HT-29 (cell line): Measurements from ENCODE around the gene CCDC9. TPM values are rescaled to one million over a fixed set of nuclear protein-coding genes. Genes with fewer than 3 reads are reported as not detected.
"Not testable (repeated sequence)": the region's sequence is repeated elsewhere in the genome, so short reads cannot be mapped to it uniquely, and the experiment has no call there.

Experiments used
- DNase-seq: peaks from one replicate; pipeline ENCODE4 v3.0.0-alpha.2; 2015; ENCODE audit warnings: low spot score
- total RNA-seq: library from RNA; depleted of rRNA; stranded (reverse); fragments of >200 nt; shearing (Covaris generic); gene quantifications from 2 replicates; pipeline ENCODE4 v1.2.3, GENCODE V29; 2014

Gene CCDC9
- total RNA-seq, 1 experiment from 2014 or later: 34.8 TPM

- peak; percentile 70 for DNase-seq
Measured at GRCh38 chr19:47231215-47232054, 24.9 kb upstream of the CCDC9 start.

- DNase-seq: peak; percentile 46
Measured at GRCh38 chr19:47232422-47233211, 23.7 kb upstream of the CCDC9 start.

DNA sequence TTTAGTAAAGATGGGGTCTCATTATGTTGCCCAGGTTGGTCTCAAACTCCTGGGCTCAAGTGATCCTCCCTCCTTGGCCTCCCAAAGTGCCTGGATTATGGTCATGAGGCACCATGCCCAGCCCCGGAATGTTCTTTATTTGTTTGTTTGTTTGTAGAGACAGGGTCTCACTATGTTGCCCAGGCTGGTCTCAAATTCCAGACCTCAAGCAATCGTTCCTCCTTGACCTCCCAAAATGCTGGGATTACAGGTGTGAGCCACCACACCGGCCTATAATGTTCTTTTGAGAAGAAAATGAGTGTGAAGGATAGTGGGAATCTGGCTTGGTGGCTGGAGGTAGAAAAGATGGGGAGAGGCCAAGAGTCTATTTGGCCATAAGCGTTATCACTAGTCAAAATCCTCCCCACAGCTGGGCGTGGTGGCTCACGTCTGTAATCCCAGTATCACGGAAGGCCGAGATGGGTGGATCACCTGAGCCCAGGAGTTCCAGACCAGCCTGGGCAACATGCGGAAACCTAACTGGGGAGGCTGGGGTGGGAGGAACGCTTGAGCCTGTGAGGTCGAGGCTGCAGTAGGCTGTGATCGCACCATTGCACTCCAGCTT, 20.2 kb upstream of the CCDC9 start:
- no peak for DNase-seq

DNA sequence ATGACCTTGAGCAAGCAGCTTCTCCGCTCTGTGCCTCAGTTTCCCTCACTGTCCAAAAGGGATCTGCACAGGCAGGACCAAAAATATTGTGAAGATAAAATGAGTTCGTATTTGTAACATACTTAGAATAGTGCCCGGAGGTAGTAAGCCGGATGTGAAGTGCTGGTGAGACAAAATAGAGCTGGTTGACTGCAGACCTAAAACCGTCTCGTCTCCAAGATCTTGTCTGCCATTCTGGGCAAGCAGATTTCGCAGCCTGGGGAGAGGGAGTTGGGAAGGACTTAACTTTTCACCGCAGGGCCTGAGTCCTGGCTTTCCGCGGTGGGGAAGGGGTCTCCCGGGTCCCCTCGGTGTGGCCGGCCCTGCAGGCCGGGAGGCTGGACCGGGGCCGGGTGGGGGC, 17.2 kb upstream of the CCDC9 start:
- DNase-seq: no peak

GRCh38 chr19:47239610-47240296, 16.6 kb upstream of the CCDC9 start:
- no peak for DNase-seq

GRCh38 chr19:47240556-47240955, 15.8 kb upstream of the CCDC9 start:
- no peak for DNase-seq

DNA sequence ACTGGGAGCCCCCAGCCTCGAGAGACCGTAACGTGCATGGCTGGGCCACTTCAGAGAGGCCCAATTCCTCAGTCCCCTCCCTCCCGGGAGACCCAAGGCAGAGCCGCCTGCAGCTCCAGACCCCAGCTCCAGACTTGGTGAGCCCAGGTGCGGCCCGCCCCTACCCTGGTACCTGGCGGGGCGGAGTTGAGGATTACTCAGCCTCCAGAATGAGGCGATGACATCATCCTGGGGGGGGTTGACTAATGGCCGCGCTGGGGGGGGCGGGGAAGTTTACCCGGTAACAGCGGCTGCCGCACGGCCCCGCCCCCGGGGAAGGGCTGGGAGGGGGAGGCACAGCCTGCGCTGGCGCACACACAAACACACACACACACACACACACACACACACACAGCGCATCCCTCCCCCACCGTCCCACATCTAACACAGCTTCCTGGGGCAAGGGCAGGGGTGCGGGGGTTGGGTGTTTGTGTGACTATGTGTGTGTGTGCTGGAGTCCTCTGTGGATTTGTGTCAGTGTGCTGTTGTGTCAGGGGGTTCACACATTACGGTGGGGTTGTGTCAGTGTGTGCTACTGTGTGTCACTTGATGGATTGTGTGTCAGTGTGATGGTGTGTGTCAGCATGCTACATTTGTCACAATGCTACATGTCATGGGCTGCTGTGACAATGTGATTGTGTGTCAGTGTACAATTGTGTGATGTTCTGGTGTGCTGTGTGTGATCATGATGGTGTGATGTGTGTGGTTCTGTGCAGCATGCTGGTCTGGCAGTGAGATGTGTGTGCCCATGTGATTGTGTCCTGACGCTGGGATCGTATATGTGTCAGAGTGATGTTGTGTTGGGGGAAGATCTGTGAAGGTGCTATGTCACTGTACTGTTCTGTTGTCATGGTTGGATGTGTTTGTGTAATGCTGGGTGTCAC, 15.1 kb upstream of the CCDC9 start:
- peak; percentile 92 for DNase-seq

DNA sequence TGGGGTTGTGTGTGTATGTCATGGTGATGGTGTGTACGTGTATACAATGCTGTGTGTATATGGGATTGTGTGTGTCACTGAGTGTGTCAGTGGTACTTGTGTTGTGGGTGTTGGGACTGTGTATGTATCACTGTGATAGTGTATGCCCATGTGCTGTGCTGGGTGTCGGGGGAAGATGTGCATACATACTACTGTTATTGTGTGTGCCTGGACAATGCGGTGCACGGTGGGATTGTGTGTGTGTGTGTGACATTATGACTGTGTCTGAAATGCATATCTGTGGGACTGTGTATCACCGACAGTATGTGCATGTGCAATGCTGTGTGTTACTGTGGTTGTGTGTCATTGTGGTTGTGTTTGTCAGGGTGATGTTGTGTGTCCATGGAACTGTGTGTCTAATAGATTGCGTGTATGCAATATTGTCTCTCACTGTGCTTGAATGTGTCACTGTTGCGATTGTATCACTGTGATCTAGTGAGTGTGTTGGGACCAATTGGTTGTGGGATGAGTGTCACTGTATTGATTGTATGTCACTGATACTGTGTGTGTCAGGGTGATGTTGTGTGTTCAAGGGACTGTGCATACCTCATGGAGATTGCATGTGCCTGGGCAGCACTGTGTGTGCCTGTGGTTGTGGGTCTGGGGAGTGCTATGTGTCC, 14.3 kb upstream of the CCDC9 start:
- DNase-seq: no peak

DNA sequence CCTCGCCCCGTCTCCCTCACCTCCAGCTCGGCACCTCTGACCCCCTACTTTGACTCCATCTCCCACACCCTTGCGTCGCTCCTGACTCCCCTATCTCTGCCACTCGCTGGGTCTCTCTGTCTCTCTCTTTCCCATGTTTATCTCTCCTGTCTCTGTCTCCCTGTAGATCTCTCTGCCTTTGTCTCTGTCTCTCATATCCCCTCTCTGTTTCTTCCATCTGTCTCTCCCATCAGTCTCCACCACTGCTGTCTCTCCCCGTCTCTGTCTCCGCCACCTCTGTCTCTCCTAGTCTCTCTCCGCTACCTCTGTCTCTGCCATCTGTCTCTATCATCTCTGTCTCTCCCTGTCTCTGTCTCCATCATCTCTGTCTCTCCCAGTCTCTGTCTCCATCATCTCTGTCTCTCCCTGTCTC, 13.0 kb upstream of the CCDC9 start:
- DNase-seq: peak; percentile 32

- peak; percentile 99 for DNase-seq
Measured at GRCh38 chr19:47243776-47244547, 12.4 kb upstream of the CCDC9 start.

- DNase-seq: peak; percentile 87
Measured at GRCh38 chr19:47247308-47247990, 8.9 kb upstream of the CCDC9 start.

DNA sequence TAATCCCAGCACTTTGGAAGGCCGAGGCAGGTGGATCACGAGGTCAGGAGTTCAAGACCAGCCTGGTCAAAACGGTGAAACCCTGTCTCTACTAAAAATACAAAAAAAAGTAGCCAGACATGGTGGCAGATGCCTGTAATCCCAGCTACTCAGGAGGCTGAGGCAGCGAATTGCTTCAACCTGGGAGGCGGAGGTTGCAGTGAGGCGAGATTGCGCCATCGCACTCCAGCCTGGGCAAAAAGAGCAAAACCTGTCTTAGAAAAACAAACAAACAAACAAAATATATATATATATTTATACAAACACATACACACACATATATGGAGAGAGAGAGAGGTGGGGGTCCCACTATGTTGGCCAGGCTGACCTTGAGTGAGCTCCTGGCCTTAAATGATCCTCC, 3.3 kb upstream of the CCDC9 start:
- not testable (repeated sequence) for DNase-seq

DNA sequence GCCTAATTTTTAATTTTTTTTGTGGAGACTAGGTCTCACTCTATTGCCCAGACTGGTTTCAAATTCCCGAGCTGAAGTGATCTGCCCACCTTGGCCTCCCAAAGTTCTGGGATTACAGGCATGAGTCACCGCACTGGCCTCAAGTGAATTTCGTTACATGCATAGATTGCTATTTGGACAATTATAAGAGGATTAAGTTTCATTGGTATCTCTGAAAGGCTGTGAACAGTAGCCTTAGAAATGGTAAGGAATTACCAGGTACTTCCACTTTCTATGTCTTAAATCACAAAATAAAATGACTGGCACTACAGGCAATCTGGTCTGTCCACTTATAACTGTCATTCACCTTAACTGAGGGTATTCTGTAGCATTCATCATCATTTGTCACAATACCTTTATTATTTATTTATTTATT, 2.9 kb upstream of the CCDC9 start:
- peak; percentile 22 for DNase-seq

DNA sequence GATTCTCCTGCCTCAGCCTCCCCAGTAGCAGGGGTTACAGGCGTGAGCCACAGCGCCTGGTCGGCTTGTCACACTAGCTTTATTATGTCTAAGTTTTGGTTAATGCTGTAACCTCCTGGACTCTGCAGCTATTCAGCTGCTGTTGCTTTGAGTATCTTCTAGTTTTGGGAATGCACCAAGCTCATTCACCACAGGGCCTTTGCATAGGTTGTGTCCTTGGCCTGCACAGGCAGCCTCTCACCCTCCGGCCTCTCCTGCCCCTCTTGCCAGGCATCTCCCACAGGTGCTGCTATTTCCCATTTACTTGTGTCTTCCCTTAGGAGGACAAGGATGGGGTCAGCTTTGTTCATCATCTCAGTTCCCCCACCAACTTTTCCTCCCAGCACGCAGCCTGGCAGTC, 2.4 kb upstream of the CCDC9 start:
- DNase-seq: no peak

- DNase-seq: peak; percentile 100
Measured at GRCh38 chr19:47256693-47257410, 527 bp downstream of the CCDC9 start.

- no peak for DNase-seq
Measured at GRCh38 chr19:47257411-47258169, 1.3 kb downstream of the CCDC9 start.

DNA sequence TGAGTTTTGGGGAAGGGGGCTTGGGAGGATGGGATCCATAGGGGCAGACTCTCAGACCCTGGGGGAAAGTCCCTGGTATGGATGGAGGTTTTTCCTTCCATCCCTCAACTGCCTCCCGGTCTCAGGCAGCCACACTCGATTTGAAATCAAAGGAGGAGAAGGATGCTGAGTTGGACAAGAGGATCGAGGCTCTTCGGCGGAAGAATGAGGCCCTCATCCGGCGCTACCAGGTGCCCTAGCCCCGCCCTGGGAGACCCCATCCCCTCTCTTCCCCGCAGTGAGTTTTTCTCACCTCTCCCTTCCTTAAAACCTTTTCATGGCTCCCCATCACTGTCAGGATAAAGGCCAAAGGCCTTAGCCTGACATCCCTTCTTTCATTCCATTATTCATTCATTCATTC, 2.1 kb downstream of the CCDC9 start:
- no peak for DNase-seq
